ENCODE measurements around the gene CLDN1.

GRCh38 chr3:190360228-190360627, 38.0 kb upstream of the CLDN1 start:
- TF ChIP-seq, protein P1, sequence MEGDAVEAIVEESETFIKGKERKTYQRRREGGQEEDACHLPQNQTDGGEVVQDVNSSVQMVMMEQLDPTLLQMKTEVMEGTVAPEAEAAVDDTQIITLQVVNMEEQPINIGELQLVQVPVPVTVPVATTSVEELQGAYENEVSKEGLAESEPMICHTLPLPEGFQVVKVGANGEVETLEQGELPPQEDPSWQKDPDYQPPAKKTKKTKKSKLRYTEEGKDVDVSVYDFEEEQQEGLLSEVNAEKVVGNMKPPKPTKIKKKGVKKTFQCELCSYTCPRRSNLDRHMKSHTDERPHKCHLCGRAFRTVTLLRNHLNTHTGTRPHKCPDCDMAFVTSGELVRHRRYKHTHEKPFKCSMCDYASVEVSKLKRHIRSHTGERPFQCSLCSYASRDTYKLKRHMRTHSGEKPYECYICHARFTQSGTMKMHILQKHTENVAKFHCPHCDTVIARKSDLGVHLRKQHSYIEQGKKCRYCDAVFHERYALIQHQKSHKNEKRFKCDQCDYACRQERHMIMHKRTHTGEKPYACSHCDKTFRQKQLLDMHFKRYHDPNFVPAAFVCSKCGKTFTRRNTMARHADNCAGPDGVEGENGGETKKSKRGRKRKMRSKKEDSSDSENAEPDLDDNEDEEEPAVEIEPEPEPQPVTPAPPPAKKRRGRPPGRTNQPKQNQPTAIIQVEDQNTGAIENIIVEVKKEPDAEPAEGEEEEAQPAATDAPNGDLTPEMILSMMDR (IDR thresholded peaks at IDR 0.05): no peak
- no peak for TF ChIP-seq YY1 (IDR thresholded peaks at IDR 0.05; ENCODE audit: low read depth)
- no peak for TF ChIP-seq SMC3 (IDR thresholded peaks at IDR 0.05; ENCODE audit: low read depth, low read length)
- TF ChIP-seq RAD21 (IDR thresholded peaks at IDR 0.05; ENCODE audit: low read length): no peak
- TF ChIP-seq TEAD4 (IDR thresholded peaks at IDR 0.05; ENCODE audit: borderline replicate concordance, insufficient read depth): no peak

Measured in SK-N-SH (cell line).